ENCODE data around the gene SPATA13. TPM values are rescaled to one million over a fixed set of nuclear protein-coding genes. Genes with fewer than 3 reads are reported as not detected.

Gene SPATA13
- total RNA-seq, 1 donor from 2014 or later = 8.4 TPM

DNA sequence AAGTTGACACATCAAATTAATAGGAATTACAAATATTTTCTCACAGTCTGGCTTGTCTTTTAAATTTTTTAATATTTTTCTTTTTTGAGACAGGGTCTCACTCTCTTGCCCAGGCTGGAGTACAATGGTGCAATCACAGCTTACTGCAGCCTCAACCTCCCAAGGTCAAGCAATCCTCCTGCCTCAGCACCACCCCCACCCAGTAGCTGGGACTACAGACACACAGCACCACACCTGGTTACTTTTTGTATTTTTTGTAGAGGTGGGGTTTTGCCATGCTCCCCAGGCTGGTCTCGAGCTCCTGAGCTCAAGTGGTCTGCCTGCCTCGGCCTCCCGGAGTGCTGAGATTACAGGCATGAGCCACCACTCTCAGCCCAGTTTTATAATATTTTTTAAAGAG is 72.0 kb downstream of the SPATA13 start:
- intact Hi-C loops (cut with micrococcal nuclease) = no loop called here
- no peaks in the 10 kb centered on the region for H3K27me3 ChIP-seq (ENCODE audit: low read depth)
- TF ChIP-seq, protein P1, sequence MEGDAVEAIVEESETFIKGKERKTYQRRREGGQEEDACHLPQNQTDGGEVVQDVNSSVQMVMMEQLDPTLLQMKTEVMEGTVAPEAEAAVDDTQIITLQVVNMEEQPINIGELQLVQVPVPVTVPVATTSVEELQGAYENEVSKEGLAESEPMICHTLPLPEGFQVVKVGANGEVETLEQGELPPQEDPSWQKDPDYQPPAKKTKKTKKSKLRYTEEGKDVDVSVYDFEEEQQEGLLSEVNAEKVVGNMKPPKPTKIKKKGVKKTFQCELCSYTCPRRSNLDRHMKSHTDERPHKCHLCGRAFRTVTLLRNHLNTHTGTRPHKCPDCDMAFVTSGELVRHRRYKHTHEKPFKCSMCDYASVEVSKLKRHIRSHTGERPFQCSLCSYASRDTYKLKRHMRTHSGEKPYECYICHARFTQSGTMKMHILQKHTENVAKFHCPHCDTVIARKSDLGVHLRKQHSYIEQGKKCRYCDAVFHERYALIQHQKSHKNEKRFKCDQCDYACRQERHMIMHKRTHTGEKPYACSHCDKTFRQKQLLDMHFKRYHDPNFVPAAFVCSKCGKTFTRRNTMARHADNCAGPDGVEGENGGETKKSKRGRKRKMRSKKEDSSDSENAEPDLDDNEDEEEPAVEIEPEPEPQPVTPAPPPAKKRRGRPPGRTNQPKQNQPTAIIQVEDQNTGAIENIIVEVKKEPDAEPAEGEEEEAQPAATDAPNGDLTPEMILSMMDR (IDR thresholded peaks at IDR 0.05; ENCODE audit: borderline replicate concordance) = no peak

GRCh38 chr13:24233351-24233901 is 72.9 kb downstream of the SPATA13 start:
- no peak overlapping the region for H3K4me3 ChIP-seq
- no peak overlapping the region for H3K27ac ChIP-seq (replicated peaks)
- intact Hi-C loops (cut with micrococcal nuclease) = no loop called here

More for the DNA sequence above, 72.0 kb downstream of the SPATA13 start:
- Histone ChIP-seq H3K4me1 (peaks cover 17% of the 10 kb centered on the region), H3K27ac (replicated peaks) (no peak overlapping the region), H3K36me3 (no peaks in the 10 kb centered on the region), H3K9me3 (replicated peaks) (no peaks in the 10 kb centered on the region), H3K4me3 (no peak overlapping the region)
- no peak for DNase-seq

DNA sequence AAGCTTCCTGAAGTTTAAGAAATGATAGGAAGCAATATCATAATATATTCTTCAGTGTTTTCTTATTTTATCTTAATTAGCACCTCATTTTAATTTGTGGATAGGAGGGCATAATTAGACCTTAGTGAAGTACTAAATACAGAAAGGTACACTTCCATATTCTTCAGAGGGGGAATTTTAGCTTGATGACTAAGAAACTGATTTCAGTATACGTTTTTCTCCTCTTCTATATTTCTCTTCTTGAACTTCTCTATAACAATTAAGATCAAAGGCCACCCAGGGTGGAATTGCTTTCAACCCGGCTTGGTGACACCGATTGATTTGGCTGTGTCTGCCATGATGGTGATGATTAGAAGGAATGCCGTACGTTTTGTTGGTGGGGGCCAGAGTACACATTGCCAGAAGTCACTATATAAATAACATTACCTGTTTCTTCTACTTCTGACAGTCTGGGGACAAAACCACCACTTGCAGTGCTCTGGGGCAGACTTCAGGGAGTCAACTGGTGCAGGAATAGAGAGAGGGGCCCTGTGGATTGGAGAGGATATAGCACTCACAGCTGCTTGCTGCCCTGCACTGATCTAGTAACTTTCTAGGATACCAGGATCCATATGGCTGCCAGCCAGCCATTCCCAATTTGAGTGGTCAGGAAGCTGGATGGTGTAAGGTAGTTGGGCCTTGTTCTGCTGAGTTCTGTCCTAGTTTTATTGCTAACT is 73.8 kb downstream of the SPATA13 start:
- Histone ChIP-seq H3K27me3 (ENCODE audit: low read depth) (no peaks in the 10 kb centered on the region), H3K36me3 (no peaks in the 10 kb centered on the region), H3K9me3 (replicated peaks) (no peaks in the 10 kb centered on the region), H3K4me3 (no peak overlapping the region), H3K4me1 (peaks cover 17% of the 10 kb centered on the region), H3K27ac (replicated peaks) (no peak overlapping the region)
- no peak for DNase-seq
- intact Hi-C loops (cut with micrococcal nuclease) = no loop called here
- TF ChIP-seq, protein P1 (IDR thresholded peaks at IDR 0.05; ENCODE audit: borderline replicate concordance) = no peak

More at GRCh38 chr13:24233351-24233901, 72.9 kb downstream of the SPATA13 start:
- Histone ChIP-seq H3K9me3 (replicated peaks) (no peaks in the 10 kb centered on the region), H3K36me3 (no peaks in the 10 kb centered on the region), H3K4me1 (peaks cover 17% of the 10 kb centered on the region), H3K27me3 (ENCODE audit: low read depth) (no peaks in the 10 kb centered on the region)
- DNase-seq = no peak
- TF ChIP-seq, protein P1 (IDR thresholded peaks at IDR 0.05; ENCODE audit: borderline replicate concordance) = no peak

DNA sequence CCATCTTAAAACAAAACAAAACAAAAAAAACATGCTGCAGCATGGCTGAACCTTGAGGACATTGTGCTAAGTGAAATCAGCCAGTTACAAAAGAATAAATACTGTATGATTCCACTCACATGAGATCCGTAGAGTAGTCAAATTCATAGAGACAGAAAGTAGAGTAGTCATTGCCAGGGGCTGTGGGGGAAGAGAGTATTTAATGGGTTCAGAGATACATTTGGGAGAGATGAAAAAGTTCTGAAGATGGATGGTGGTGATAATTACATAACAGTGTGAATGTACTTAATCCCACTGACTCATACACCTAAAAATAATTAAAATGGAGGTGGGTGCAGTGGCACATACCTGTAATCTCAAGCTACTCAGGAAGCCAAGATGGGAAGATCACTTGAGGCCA is 76.8 kb downstream of the SPATA13 start:
- Histone ChIP-seq H3K4me1 (peaks cover 17% of the 10 kb centered on the region), H3K4me3 (no peak overlapping the region), H3K36me3 (no peaks in the 10 kb centered on the region), H3K9me3 (replicated peaks) (no peaks in the 10 kb centered on the region), H3K27ac (replicated peaks) (no peak overlapping the region), H3K27me3 (ENCODE audit: low read depth) (no peaks in the 10 kb centered on the region)
- TF ChIP-seq, protein P1 (IDR thresholded peaks at IDR 0.05; ENCODE audit: borderline replicate concordance) = no peak
- DNase-seq = no peak
- intact Hi-C loops (cut with micrococcal nuclease) = no loop called here

- intact Hi-C loops (cut with micrococcal nuclease) = no loop called here
- TF ChIP-seq, protein P1 (IDR thresholded peaks at IDR 0.05; ENCODE audit: borderline replicate concordance) = no peak
These were observed 80.8 kb downstream of the SPATA13 start for GRCh38 chr13:24241336-24241735.

More at GRCh38 chr13:24241336-24241735, 80.8 kb downstream of the SPATA13 start:
- no peaks in the 10 kb centered on the region for H3K36me3 ChIP-seq
- H3K9me3 ChIP-seq (replicated peaks) = no peaks in the 10 kb centered on the region
- H3K4me3 ChIP-seq = no peak overlapping the region
- no peaks in the 10 kb centered on the region for H3K27me3 ChIP-seq (ENCODE audit: low read depth)
- H3K4me1 ChIP-seq = no peaks in the 10 kb centered on the region
- H3K27ac ChIP-seq (replicated peaks) = no peak overlapping the region
- no peak for DNase-seq

All from left ventricle myocardium inferior (tissue), 1 donor.